Measurements from ENCODE around the gene UBASH3B.

GRCh38 chr11:122832721-122833470 is 177.4 kb downstream of the UBASH3B start:
- no peak for TF ChIP-seq EZH2 (IDR thresholded peaks at IDR 0.05; ENCODE audit: borderline replicate concordance, low read length)
- TF ChIP-seq, protein P1, sequence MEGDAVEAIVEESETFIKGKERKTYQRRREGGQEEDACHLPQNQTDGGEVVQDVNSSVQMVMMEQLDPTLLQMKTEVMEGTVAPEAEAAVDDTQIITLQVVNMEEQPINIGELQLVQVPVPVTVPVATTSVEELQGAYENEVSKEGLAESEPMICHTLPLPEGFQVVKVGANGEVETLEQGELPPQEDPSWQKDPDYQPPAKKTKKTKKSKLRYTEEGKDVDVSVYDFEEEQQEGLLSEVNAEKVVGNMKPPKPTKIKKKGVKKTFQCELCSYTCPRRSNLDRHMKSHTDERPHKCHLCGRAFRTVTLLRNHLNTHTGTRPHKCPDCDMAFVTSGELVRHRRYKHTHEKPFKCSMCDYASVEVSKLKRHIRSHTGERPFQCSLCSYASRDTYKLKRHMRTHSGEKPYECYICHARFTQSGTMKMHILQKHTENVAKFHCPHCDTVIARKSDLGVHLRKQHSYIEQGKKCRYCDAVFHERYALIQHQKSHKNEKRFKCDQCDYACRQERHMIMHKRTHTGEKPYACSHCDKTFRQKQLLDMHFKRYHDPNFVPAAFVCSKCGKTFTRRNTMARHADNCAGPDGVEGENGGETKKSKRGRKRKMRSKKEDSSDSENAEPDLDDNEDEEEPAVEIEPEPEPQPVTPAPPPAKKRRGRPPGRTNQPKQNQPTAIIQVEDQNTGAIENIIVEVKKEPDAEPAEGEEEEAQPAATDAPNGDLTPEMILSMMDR (conservative IDR thresholded peaks at IDR 0.05 in 1 of 2, IDR thresholded peaks at IDR 0.05 in 1 of 2; ENCODE audit: extremely low read depth in 1 of 2, insufficient read depth in 1 of 2, low read depth in 1 of 2, low read length in 2 of 2): no peak
